ENCODE data around the gene CTPS1.

Gene CTPS1

GRCh38 chr1:41003127-41003639 is 23.7 kb downstream of the CTPS1 start:
- no peak for DNase-seq

- peak; percentile 84 to 96 for DNase-seq
These were observed 24.2 kb downstream of the CTPS1 start for GRCh38 chr1:41003640-41004220.

GRCh38 chr1:41005876-41006275 is 26.4 kb downstream of the CTPS1 start:
- no peak for DNase-seq

GRCh38 chr1:41006942-41007865 is 27.7 kb downstream of the CTPS1 start:
- no peak for DNase-seq

GRCh38 chr1:41009466-41009865 is 30.0 kb downstream of the CTPS1 start:
- no peak for DNase-seq

- no peak for DNase-seq
These were observed 30.8 kb downstream of the CTPS1 start for GRCh38 chr1:41010345-41010744.

GRCh38 chr1:41013024-41013423 is 33.5 kb downstream of the CTPS1 start:
- no peak for DNase-seq

GRCh38 chr1:41013796-41014195 is 34.3 kb downstream of the CTPS1 start:
- DNase-seq: peak in 1 of 2 experiments; percentile 18

- no peak for DNase-seq
These were observed 35.4 kb downstream of the CTPS1 start for GRCh38 chr1:41014871-41015270.

GRCh38 chr1:41015281-41015896 is 35.9 kb downstream of the CTPS1 start:
- DNase-seq: no peak

- DNase-seq: no peak
These were observed 36.5 kb downstream of the CTPS1 start for GRCh38 chr1:41015897-41016470.

GRCh38 chr1:41017141-41018017 is 37.9 kb downstream of the CTPS1 start:
- no peak for DNase-seq

- no peak for DNase-seq
These were observed 38.5 kb downstream of the CTPS1 start for GRCh38 chr1:41018018-41018410.

- no peak for DNase-seq
These were observed 39.9 kb downstream of the CTPS1 start for GRCh38 chr1:41019353-41019745.

GRCh38 chr1:41020109-41020576 is 40.6 kb downstream of the CTPS1 start:
- peak in 1 of 2 experiments; percentile 14 for DNase-seq

GRCh38 chr1:41020654-41021053 is 41.2 kb downstream of the CTPS1 start:
- no peak for DNase-seq

- DNase-seq: peak in 1 of 2 experiments; percentile 25
These were observed 42.2 kb downstream of the CTPS1 start, which contains the start of gene SLFNL1 for GRCh38 chr1:41021526-41022308. Gene SLFNL1 (minus strand): TSS chr1:41021725. CDS start chr1:41020660, 1,065 bp downstream.

- DNase-seq: no peak
These were observed 42.9 kb downstream of the CTPS1 start for GRCh38 chr1:41022424-41022823.

GRCh38 chr1:41023279-41023990 is 43.9 kb downstream of the CTPS1 start:
- DNase-seq: peak in 1 of 2 experiments; percentile 33

GRCh38 chr1:41024953-41025352 is 45.5 kb downstream of the CTPS1 start:
- no peak for DNase-seq

All from NCI-H524 (cell line).